ENCODE measurements around the gene EPHA2. TPM values are rescaled to one million over a fixed set of nuclear protein-coding genes. Genes with fewer than 3 reads are reported as not detected.

Gene EPHA2
- total RNA-seq, 1 experiment from 2014 or later = 263 TPM

- no peak overlapping the region for H3K4me3 ChIP-seq (ENCODE audit: low read depth in 2 of 2, low read length in 2 of 2)
- intact Hi-C loops (cut with micrococcal nuclease; ENCODE audit: unreplicated experiment) = no loop called here
- no peaks in the 10 kb centered on the region for H3K27me3 ChIP-seq (ENCODE audit: control insufficient read depth, insufficient read depth, low read length)
- in situ Hi-C loops (cut with HindIII; ENCODE audit: low pct_unique_long_range_greater_than_20kb, low sequenced_read_pairs) = no loop called here
- ChIA-PET POLR2A (no interaction called here), CTCF (interaction anchor here (0.5 to 1.2 kb wide), 2 partner anchors 22 to 56 kb away, joined by 3 to 4 read pairs; no protein-coding TSS in a partner anchor)
- peak overlapping the region; percentile 75 for H3K27ac ChIP-seq (ENCODE audit: low read length)
- H3K36me3 ChIP-seq (ENCODE audit: control insufficient read depth, insufficient read depth, low read length) = peaks cover 15% of the 10 kb centered on the region
- TF ChIP-seq, protein P1, sequence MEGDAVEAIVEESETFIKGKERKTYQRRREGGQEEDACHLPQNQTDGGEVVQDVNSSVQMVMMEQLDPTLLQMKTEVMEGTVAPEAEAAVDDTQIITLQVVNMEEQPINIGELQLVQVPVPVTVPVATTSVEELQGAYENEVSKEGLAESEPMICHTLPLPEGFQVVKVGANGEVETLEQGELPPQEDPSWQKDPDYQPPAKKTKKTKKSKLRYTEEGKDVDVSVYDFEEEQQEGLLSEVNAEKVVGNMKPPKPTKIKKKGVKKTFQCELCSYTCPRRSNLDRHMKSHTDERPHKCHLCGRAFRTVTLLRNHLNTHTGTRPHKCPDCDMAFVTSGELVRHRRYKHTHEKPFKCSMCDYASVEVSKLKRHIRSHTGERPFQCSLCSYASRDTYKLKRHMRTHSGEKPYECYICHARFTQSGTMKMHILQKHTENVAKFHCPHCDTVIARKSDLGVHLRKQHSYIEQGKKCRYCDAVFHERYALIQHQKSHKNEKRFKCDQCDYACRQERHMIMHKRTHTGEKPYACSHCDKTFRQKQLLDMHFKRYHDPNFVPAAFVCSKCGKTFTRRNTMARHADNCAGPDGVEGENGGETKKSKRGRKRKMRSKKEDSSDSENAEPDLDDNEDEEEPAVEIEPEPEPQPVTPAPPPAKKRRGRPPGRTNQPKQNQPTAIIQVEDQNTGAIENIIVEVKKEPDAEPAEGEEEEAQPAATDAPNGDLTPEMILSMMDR (IDR thresholded peaks at IDR 0.05) = no peak
- peak; percentile 39 for TF ChIP-seq POLR2AphosphoS5 (IDR thresholded peaks at IDR 0.05; ENCODE audit: low read depth, low read length)
- no peak for DNase-seq (ENCODE audit: low read depth, low spot score)
- ATAC-seq = no peak
- peaks cover 81% of the 10 kb centered on the region for H3K4me1 ChIP-seq (ENCODE audit: control insufficient read depth, insufficient read depth, low read length)
- TSS peak; percentile 5 for BruUV-seq (replicated peaks)
- no peaks in the 10 kb centered on the region for H3K9me3 ChIP-seq (ENCODE audit: control insufficient read depth, insufficient read depth, low read depth, low read length)
Observed at GRCh38 chr1:16135501-16135900, 20.4 kb downstream of the EPHA2 start.

GRCh38 chr1:16134906-16135305, 21.0 kb downstream of the EPHA2 start:
- ATAC-seq (no peak), DNase-seq (ENCODE audit: low read depth, low spot score) (no peak)
- intact Hi-C loops (cut with micrococcal nuclease; ENCODE audit: unreplicated experiment) = no loop called here
- Histone ChIP-seq H3K27ac (ENCODE audit: low read length) (peak overlapping the region; percentile 75), H3K4me1 (ENCODE audit: control insufficient read depth, insufficient read depth, low read length) (peaks cover 81% of the 10 kb centered on the region), H3K36me3 (ENCODE audit: control insufficient read depth, insufficient read depth, low read length) (peaks cover 16% of the 10 kb centered on the region), H3K27me3 (ENCODE audit: control insufficient read depth, insufficient read depth, low read length) (no peaks in the 10 kb centered on the region), H3K4me3 (ENCODE audit: low read depth in 2 of 2, low read length in 2 of 2) (no peak overlapping the region), H3K9me3 (ENCODE audit: control insufficient read depth, insufficient read depth, low read depth, low read length) (no peaks in the 10 kb centered on the region)
- ChIA-PET CTCF (interaction anchor here (1.2 kb wide), 1 partner anchor 56 kb away, joined by 4 read pairs; no protein-coding TSS in a partner anchor), POLR2A (no interaction called here)
- in situ Hi-C loops (cut with HindIII; ENCODE audit: low pct_unique_long_range_greater_than_20kb, low sequenced_read_pairs) = no loop called here
- TF ChIP-seq, protein P1 (IDR thresholded peaks at IDR 0.05) = no peak
- no peak for TF ChIP-seq POLR2AphosphoS5 (IDR thresholded peaks at IDR 0.05; ENCODE audit: low read depth, low read length)
- no peak for TF ChIP-seq SIN3A (IDR thresholded peaks at IDR 0.05; ENCODE audit: borderline replicate concordance, insufficient read depth, low read depth, low read length)
- TF ChIP-seq TCF7L2 (IDR thresholded peaks at IDR 0.05; ENCODE audit: low read depth, low read length) = no peak
- TF ChIP-seq REST (IDR thresholded peaks at IDR 0.05; ENCODE audit: insufficient read depth in 1 of 2, low read depth in 2 of 2, low read length in 1 of 2) = no peak
- no TSS peak for BruUV-seq (replicated peaks)
